Heart left ventricle (tissue), 13 donors: ENCODE measurements around the gene DIRAS1.

Source experiments
- CTCF ChIP-seq, 12 donors: fragments of 200-600 bp; sonication (generic) in 4 of 12; IDR thresholded peaks; one replicate each; pipeline versions ENCODE4 v1.5.0 to v1.8.0; 2018 to 2022; ENCODE audit warnings: antibody characterized with exemption in 12 of 12, mild to moderate bottlenecking in 5 of 12
- POLR2A ChIP-seq, 2 donors: fragments of 450-650 bp; IDR thresholded peaks; one replicate each; pipeline ENCODE4 v1.6.1; 2017; ENCODE audit warnings: antibody characterized with exemption in 2 of 2, mild to moderate bottlenecking in 2 of 2, moderate library complexity in 2 of 2
- donor health status: ischemic (EF 13 %, LVEDD 7.1; RV severe dilation, severe dysfunction).
- donor health status: DM: no; HTN: yes; CAD: no.
- donor health status: DM: no; HTN: no; CAD: no.
- donor health status: ischemic (EF 25% LVEDD 6.9; RV normal size, moderate dysfunction).
- donor health status: ischemic (EF 25% LVEDD 5.7; RV mildly dilated, moderate dysfunction).
- donor health status: ischemic (EF 35%, LVEDD 5.7; RV mildly dilated, moderate dysfunction).
- donor health status: nonischemic (EF 11% LVEDD 7.7; RV severe dilation, severe dysfunction).
- donor health status: DM: yes; HTN: yes; CAD: no.
- donor health status: PGD.
- donor health status: ischemic (EF 29% LVEDD 5.4; RV normal size, mild dysfunction).
- donor health status: nonischemic (EF 23%, LVEDD 6.1; RV moderate dilation, normal function).

DNA sequence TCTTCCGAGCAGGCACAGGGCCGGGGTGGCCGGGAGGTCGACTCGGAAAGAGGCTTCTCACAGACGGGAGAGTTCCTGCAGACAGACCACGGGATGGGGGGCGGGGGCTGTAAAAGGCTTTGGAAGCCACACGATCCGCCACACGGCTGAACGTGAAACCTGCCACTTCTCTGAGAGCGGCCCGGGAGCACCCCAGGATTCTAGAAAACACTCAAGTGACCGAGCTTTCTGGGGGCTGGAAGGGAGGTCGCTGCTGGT is 34.2 kb upstream of the DIRAS1 start:
- no peak for TF ChIP-seq CTCF (IDR thresholded peaks at IDR 0.05)
- TF ChIP-seq POLR2A (IDR thresholded peaks at IDR 0.05) = no peak
